ENCODE results near the gene ZNF609. TPM values are rescaled to one million over a fixed set of nuclear protein-coding genes. Genes with fewer than 3 reads are reported as not detected.
"Not testable (repeated sequence)": the region's sequence is repeated elsewhere in the genome, so short reads cannot be mapped to it uniquely, and the experiment has no call there.

The ZNF609 gene
- total and polyA plus RNA-seq, 4 donors = 4.6 to 18.1 (median 8.0) TPM

GRCh38 chr15:64586984-64587383 is 126.6 kb downstream of the ZNF609 start:
- DNase-seq (ENCODE audit: low spot score) = no peak
- Histone ChIP-seq H3K27ac (ENCODE audit: low read depth in 1 of 2, low read length in 2 of 2) (no peak overlapping the region), H3K9ac (ENCODE audit: low read depth in 1 of 2, low read length in 2 of 2) (no peak overlapping the region), H3K27me3 (ENCODE audit: control insufficient read depth in 4 of 4, insufficient read depth in 4 of 4, low read length in 3 of 4) (no peaks in the 10 kb centered on the region), H3K4me1 (ENCODE audit: control insufficient read depth in 4 of 4, insufficient read depth in 4 of 4, low read length in 3 of 4) (peaks cover 2 to 9% (median 8%) of the 10 kb centered on the region in 4 donors), H3K4me3 (ENCODE audit: low read depth in 1 of 3, low read length in 3 of 3) (no peak overlapping the region), H3K36me3 (ENCODE audit: control insufficient read depth in 4 of 4, insufficient read depth in 3 of 4, low read depth in 1 of 4, low read length in 3 of 4) (no peaks in the 10 kb centered on the region), H3K9me3 (ENCODE audit: control insufficient read depth in 4 of 4, low read length in 3 of 4) (no peaks in the 10 kb centered on the region)
- TF ChIP-seq ATF3 (IDR thresholded peaks at IDR 0.05) (no peak), FOXA1 (IDR thresholded peaks at IDR 0.05) (no peak), TAF1 (conservative IDR thresholded peaks at IDR 0.05) (no peak), JUND (IDR thresholded peaks at IDR 0.05) (no peak), FOXA2 (IDR thresholded peaks at IDR 0.05) (no peak), HNF4G (IDR thresholded peaks at IDR 0.05) (no peak), HNF4A (conservative IDR thresholded peaks at IDR 0.05) (no peak), GABPA (IDR thresholded peaks at IDR 0.05 in 1 of 2, conservative IDR thresholded peaks at IDR 0.05 in 1 of 2) (no peak), NR2F2 (IDR thresholded peaks at IDR 0.05) (no peak), EGR1 (IDR thresholded peaks at IDR 0.05; ENCODE audit: low read depth in 2 of 2) (no peak)
- TF ChIP-seq, protein P1, sequence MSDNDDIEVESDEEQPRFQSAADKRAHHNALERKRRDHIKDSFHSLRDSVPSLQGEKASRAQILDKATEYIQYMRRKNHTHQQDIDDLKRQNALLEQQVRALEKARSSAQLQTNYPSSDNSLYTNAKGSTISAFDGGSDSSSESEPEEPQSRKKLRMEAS (IDR thresholded peaks at IDR 0.05) = no peak
- WGBS = 87% methylated on average over 4 of the region's 4 CpGs

DNA sequence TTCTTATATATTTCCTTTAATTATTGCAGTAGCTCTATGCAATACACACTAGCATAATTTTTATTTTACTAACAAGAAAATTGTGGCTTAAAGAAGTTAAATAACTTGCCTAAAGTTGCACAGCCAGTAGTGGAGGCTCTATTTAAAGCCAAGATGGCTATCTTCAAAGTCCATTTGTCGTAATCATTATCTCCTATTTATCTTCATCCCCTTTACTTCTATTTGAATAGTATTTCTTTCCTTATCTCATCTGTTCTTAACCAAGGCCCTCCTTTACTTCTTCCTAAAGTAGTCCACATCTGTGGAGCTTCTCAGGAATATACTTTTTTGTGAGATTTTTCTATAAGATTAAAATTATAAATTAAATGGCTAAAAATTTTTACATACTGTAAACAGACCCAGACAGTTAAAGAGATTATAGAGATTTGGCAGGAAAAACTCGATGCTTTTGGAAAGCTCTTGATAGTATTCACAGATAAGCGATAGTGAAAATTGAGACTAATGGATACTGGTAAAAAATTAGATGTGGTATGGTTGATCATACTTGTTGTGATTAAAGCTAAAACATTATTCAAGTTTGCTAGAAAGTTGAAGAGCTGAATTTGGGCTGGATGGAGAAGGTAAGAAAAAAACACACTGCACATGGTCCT is 129.2 kb downstream of the ZNF609 start:
- WGBS = 76% methylated on average over 3 of the region's 3 CpGs
- Histone ChIP-seq H3K4me3 (ENCODE audit: low read depth in 1 of 3, low read length in 3 of 3) (no peak overlapping the region), H3K9ac (ENCODE audit: low read depth in 1 of 2, low read length in 2 of 2) (no peak overlapping the region), H3K4me1 (ENCODE audit: control insufficient read depth in 4 of 4, insufficient read depth in 4 of 4, low read length in 3 of 4) (no peaks in the 10 kb centered on the region), H3K27me3 (ENCODE audit: control insufficient read depth in 4 of 4, insufficient read depth in 4 of 4, low read length in 3 of 4) (no peaks in the 10 kb centered on the region), H3K9me3 (ENCODE audit: control insufficient read depth in 4 of 4, low read length in 3 of 4) (no peaks in the 10 kb centered on the region), H3K27ac (ENCODE audit: low read depth in 1 of 2, low read length in 2 of 2) (no peak overlapping the region), H3K36me3 (ENCODE audit: control insufficient read depth in 4 of 4, insufficient read depth in 3 of 4, low read depth in 1 of 4, low read length in 3 of 4) (no peaks in the 10 kb centered on the region)
- TF ChIP-seq EGR1 (IDR thresholded peaks at IDR 0.05; ENCODE audit: low read depth in 2 of 2) (no peak), GABPA (IDR thresholded peaks at IDR 0.05 in 1 of 2, conservative IDR thresholded peaks at IDR 0.05 in 1 of 2) (no peak), FOXA2 (IDR thresholded peaks at IDR 0.05) (no peak), JUND (IDR thresholded peaks at IDR 0.05) (no peak), TAF1 (conservative IDR thresholded peaks at IDR 0.05) (no peak), SP1 (IDR thresholded peaks at IDR 0.05) (no peak), HNF4G (IDR thresholded peaks at IDR 0.05) (no peak), NR2F2 (IDR thresholded peaks at IDR 0.05) (no peak), ZBTB33 (IDR thresholded peaks at IDR 0.05) (no peak), FOXA1 (IDR thresholded peaks at IDR 0.05) (no peak), HNF4A (conservative IDR thresholded peaks at IDR 0.05) (no peak), RAD21 (IDR thresholded peaks at IDR 0.05) (no peak)
- TF ChIP-seq, protein P2, sequence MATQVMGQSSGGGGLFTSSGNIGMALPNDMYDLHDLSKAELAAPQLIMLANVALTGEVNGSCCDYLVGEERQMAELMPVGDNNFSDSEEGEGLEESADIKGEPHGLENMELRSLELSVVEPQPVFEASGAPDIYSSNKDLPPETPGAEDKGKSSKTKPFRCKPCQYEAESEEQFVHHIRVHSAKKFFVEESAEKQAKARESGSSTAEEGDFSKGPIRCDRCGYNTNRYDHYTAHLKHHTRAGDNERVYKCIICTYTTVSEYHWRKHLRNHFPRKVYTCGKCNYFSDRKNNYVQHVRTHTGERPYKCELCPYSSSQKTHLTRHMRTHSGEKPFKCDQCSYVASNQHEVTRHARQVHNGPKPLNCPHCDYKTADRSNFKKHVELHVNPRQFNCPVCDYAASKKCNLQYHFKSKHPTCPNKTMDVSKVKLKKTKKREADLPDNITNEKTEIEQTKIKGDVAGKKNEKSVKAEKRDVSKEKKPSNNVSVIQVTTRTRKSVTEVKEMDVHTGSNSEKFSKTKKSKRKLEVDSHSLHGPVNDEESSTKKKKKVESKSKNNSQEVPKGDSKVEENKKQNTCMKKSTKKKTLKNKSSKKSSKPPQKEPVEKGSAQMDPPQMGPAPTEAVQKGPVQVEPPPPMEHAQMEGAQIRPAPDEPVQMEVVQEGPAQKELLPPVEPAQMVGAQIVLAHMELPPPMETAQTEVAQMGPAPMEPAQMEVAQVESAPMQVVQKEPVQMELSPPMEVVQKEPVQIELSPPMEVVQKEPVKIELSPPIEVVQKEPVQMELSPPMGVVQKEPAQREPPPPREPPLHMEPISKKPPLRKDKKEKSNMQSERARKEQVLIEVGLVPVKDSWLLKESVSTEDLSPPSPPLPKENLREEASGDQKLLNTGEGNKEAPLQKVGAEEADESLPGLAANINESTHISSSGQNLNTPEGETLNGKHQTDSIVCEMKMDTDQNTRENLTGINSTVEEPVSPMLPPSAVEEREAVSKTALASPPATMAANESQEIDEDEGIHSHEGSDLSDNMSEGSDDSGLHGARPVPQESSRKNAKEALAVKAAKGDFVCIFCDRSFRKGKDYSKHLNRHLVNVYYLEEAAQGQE (IDR thresholded peaks at IDR 0.05) = no peak
- TF ChIP-seq, protein P3, sequence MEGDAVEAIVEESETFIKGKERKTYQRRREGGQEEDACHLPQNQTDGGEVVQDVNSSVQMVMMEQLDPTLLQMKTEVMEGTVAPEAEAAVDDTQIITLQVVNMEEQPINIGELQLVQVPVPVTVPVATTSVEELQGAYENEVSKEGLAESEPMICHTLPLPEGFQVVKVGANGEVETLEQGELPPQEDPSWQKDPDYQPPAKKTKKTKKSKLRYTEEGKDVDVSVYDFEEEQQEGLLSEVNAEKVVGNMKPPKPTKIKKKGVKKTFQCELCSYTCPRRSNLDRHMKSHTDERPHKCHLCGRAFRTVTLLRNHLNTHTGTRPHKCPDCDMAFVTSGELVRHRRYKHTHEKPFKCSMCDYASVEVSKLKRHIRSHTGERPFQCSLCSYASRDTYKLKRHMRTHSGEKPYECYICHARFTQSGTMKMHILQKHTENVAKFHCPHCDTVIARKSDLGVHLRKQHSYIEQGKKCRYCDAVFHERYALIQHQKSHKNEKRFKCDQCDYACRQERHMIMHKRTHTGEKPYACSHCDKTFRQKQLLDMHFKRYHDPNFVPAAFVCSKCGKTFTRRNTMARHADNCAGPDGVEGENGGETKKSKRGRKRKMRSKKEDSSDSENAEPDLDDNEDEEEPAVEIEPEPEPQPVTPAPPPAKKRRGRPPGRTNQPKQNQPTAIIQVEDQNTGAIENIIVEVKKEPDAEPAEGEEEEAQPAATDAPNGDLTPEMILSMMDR (IDR thresholded peaks at IDR 0.05; ENCODE audit: low read depth, low read length, missing input control) = no peak
- TF ChIP-seq, protein P1 (IDR thresholded peaks at IDR 0.05) = no peak
- no peak for DNase-seq (ENCODE audit: low spot score)

DNA sequence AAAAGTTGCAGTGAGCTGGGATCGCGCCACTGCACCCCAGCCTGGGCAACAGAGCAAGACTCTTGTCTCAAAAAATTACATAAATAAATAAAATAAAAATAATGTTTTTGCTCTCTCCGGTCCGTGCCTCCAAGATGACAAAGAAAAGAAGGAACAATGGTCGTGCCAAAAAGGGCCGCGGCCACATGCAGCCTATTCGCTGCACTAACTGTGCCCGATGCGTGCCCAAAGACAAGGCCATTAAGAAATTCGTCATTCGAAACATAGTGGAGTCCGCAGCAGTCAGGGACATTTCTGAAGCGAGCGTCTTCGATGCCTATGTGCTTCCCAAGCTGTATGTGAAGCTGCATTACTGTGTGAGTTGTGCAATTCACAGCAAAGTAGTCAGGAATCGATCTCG is 132.5 kb downstream of the ZNF609 start:
- 98% methylated on average over 18 of the region's 18 CpGs for WGBS
- H3K4me3 ChIP-seq (ENCODE audit: low read depth in 1 of 3, low read length in 3 of 3); H3K9me3 ChIP-seq (ENCODE audit: control insufficient read depth in 4 of 4, low read length in 3 of 4); H3K27me3 ChIP-seq (ENCODE audit: control insufficient read depth in 4 of 4, insufficient read depth in 4 of 4, low read length in 3 of 4); H3K36me3 ChIP-seq (ENCODE audit: control insufficient read depth in 4 of 4, insufficient read depth in 3 of 4, low read depth in 1 of 4, low read length in 3 of 4); H3K9ac ChIP-seq (ENCODE audit: low read depth in 1 of 2, low read length in 2 of 2); DNase-seq (ENCODE audit: low spot score); H3K27ac ChIP-seq (ENCODE audit: low read depth in 1 of 2, low read length in 2 of 2): not testable (repeated sequence)
- peaks cover 0 to 15% (median 15%) of the 10 kb centered on the region in 4 donors for H3K4me1 ChIP-seq (ENCODE audit: control insufficient read depth in 4 of 4, insufficient read depth in 4 of 4, low read length in 3 of 4)

Measured in liver (tissue), 9 donors.